ENCODE measurements around the gene ASZ1. TPM values are rescaled to one million over a fixed set of nuclear protein-coding genes. Genes with fewer than 3 reads are reported as not detected.

Gene ASZ1
- total and polyA plus RNA-seq, 2 donors (not counting 1 experiment from before 2014, with no cell fraction given), result not detected

DNA sequence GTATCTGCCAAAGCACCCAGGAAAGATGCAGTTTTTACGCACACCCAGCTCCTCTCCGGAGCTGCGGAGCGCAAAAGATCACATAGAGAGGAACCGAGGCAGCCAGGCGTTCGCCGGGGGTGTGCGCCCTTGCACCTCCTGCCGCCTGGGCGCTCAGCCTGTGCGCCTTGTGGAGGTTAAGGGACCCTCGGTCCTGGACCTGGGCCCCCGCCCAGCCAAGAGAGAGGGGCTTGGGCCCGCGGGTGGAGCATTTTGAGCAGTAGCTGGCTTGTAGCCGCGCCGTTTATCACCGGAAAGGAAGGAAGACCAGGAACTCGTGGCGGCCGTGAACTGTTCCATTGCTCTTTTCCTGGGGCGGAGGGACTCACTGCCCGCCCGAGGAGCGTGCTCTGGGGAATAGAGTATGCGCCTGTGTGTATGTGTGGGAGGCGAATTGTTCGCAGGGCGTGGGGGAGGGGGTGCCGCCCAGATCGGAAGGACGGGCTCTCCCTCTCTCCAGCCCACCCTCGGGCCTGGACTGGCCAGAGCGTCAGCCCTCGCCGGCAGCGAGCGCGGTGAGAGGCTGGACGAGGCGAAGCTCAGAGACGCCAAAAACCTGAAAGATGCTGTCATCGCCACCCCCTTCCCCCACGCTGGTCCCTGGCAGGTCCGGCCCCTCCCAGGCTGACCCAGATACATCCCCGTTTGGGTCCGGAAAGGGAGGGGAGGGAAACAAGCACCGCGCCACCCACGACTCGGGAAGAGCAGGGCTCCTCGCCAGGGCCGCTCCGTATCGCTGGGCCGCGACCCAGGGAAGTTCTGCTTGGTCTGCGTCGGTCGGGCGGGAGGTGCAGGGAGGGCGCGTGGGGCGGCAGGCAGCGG is 103.2 kb downstream of the ASZ1 start:
- ChIA-PET POLR2A (no interaction called here), CTCF (no interaction called here)
- H3K27ac ChIP-seq (ENCODE audit: low read length in 2 of 2), result no peak overlapping the region
- Mint-ChIP-seq H3K4me3 (no peak overlapping the region), H3K27me3 (peaks cover 58% of the 10 kb centered on the region), H3K27ac (no peak overlapping the region), H3K4me1 (peaks cover 2% of the 10 kb centered on the region), H3K9me3 (ENCODE audit: insufficient read depth) (peaks cover 2% of the 10 kb centered on the region)
- H2AFZ ChIP-seq (ENCODE audit: insufficient read depth, low read depth, low read length, poor library complexity, severe bottlenecking), result no peak overlapping the region
- no peaks in the 10 kb centered on the region for H3K36me3 ChIP-seq (replicated peaks in 1 of 2; ENCODE audit: control extremely low read depth in 1 of 2, control insufficient read depth in 1 of 2, extremely low read depth in 1 of 2, insufficient read depth in 2 of 2, low read length in 1 of 2)
- DNase-seq (no peak), ATAC-seq (ENCODE audit: low read depth) (no peak)
- no peak overlapping the region for H3K4me2 ChIP-seq (replicated peaks; ENCODE audit: low read depth, low read length, poor library complexity, severe bottlenecking)
- peaks cover 0 to 43% (median 14%) of the 10 kb centered on the region in 4 experiments for H3K27me3 ChIP-seq (replicated peaks in 1 of 4; ENCODE audit: control extremely low read depth in 1 of 4, control insufficient read depth in 3 of 4, insufficient read depth in 4 of 4, low read length in 3 of 4)
- no peaks in the 10 kb centered on the region for H3K79me2 ChIP-seq (ENCODE audit: control insufficient read depth, insufficient read depth, low read length)
- no peaks in the 10 kb centered on the region for H4K20me1 ChIP-seq (ENCODE audit: control insufficient read depth, insufficient read depth, low read length, poor library complexity, severe bottlenecking)
- intact Hi-C loops (cut with micrococcal nuclease), result no loop called here
- H3K4me3 ChIP-seq (ENCODE audit: control extremely low read depth in 1 of 5, extremely low read depth in 1 of 5, insufficient read depth in 1 of 5, low read depth in 2 of 5, low read length in 4 of 5), result no peak overlapping the region
- 8% methylated on average over 62 of the region's 67 CpGs for WGBS (ENCODE audit: insufficient coverage)
- no peaks in the 10 kb centered on the region for H3K4me1 ChIP-seq (ENCODE audit: control insufficient read depth in 2 of 2, insufficient read depth in 2 of 2, low read length in 2 of 2)
- peaks cover 0 to 12% (median 0%) of the 10 kb centered on the region in 3 donors for H3K9me3 ChIP-seq (ENCODE audit: control extremely low read depth in 1 of 3, control insufficient read depth in 2 of 3, insufficient read depth in 1 of 3, low read length in 2 of 3)
- no peak for TF ChIP-seq EZH2 (IDR thresholded peaks at IDR 0.05; ENCODE audit: borderline replicate concordance, insufficient read depth, low read depth, low read length, poor library complexity, severe bottlenecking)
- TF ChIP-seq, protein P1, sequence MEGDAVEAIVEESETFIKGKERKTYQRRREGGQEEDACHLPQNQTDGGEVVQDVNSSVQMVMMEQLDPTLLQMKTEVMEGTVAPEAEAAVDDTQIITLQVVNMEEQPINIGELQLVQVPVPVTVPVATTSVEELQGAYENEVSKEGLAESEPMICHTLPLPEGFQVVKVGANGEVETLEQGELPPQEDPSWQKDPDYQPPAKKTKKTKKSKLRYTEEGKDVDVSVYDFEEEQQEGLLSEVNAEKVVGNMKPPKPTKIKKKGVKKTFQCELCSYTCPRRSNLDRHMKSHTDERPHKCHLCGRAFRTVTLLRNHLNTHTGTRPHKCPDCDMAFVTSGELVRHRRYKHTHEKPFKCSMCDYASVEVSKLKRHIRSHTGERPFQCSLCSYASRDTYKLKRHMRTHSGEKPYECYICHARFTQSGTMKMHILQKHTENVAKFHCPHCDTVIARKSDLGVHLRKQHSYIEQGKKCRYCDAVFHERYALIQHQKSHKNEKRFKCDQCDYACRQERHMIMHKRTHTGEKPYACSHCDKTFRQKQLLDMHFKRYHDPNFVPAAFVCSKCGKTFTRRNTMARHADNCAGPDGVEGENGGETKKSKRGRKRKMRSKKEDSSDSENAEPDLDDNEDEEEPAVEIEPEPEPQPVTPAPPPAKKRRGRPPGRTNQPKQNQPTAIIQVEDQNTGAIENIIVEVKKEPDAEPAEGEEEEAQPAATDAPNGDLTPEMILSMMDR (IDR thresholded peaks at IDR 0.05), result no peak
- H3K9ac ChIP-seq (ENCODE audit: low read length), result no peak overlapping the region

DNA sequence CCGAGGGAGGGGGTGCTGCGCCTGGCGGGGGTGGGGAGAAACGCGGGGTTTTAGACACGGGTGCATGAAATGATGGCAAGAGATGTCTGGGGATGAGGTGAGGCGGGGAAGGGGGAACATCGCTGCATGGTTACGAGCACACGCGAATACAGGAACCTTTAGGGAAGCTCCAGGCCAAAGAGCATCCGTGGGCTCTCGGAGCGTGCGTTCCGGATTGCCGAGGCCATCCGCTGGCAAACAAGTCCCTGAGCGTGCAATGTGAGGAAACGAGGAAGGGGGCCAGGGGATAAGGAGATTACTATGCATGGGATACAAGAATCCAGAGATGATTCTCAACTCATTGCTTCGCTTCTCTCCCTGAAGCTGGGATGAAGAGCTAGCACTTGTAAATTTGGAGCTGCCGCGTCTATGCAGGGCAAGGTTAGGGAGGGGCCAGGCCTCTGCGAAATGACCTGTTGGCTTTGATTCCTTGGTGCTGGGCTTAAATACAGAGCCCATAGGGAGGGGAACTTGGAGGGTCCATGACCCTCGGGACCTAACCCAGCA is 103.9 kb downstream of the ASZ1 start:
- POLR2A ChIA-PET, result no interaction called here
- Histone ChIP-seq H2AFZ (ENCODE audit: insufficient read depth, low read depth, low read length, poor library complexity, severe bottlenecking) (no peak overlapping the region), H3K79me2 (ENCODE audit: control insufficient read depth, insufficient read depth, low read length) (no peaks in the 10 kb centered on the region), H3K4me1 (ENCODE audit: control insufficient read depth in 2 of 2, insufficient read depth in 2 of 2, low read length in 2 of 2) (no peaks in the 10 kb centered on the region), H3K4me3 (ENCODE audit: control extremely low read depth in 1 of 5, extremely low read depth in 1 of 5, insufficient read depth in 1 of 5, low read depth in 2 of 5, low read length in 4 of 5) (no peak overlapping the region), H4K20me1 (ENCODE audit: control insufficient read depth, insufficient read depth, low read length, poor library complexity, severe bottlenecking) (no peaks in the 10 kb centered on the region), H3K27me3 (replicated peaks in 1 of 4; ENCODE audit: control extremely low read depth in 1 of 4, control insufficient read depth in 3 of 4, insufficient read depth in 4 of 4, low read length in 3 of 4) (peaks cover 0 to 43% (median 14%) of the 10 kb centered on the region in 4 experiments), H3K9me3 (ENCODE audit: control extremely low read depth in 1 of 3, control insufficient read depth in 2 of 3, insufficient read depth in 1 of 3, low read length in 2 of 3) (peaks cover 0 to 12% (median 0%) of the 10 kb centered on the region in 3 donors), H3K9ac (ENCODE audit: low read length) (no peak overlapping the region), H3K27ac (ENCODE audit: low read length in 2 of 2) (no peak overlapping the region), H3K4me2 (replicated peaks; ENCODE audit: low read depth, low read length, poor library complexity, severe bottlenecking) (no peak overlapping the region), H3K36me3 (replicated peaks in 1 of 2; ENCODE audit: control extremely low read depth in 1 of 2, control insufficient read depth in 1 of 2, extremely low read depth in 1 of 2, insufficient read depth in 2 of 2, low read length in 1 of 2) (no peaks in the 10 kb centered on the region)
- DNase-seq (no peak), ATAC-seq (ENCODE audit: low read depth) (no peak)
- Mint-ChIP-seq H3K4me1 (peaks cover 2% of the 10 kb centered on the region), H3K9me3 (ENCODE audit: insufficient read depth) (peaks cover 2% of the 10 kb centered on the region), H3K4me3 (no peak overlapping the region), H3K27me3 (peaks cover 59% of the 10 kb centered on the region), H3K27ac (no peak overlapping the region)
- intact Hi-C loops (cut with micrococcal nuclease), result no loop called here
- no peak for TF ChIP-seq EZH2 (IDR thresholded peaks at IDR 0.05; ENCODE audit: borderline replicate concordance, insufficient read depth, low read depth, low read length, poor library complexity, severe bottlenecking)
- TF ChIP-seq, protein P1 (IDR thresholded peaks at IDR 0.05), result no peak
- 8% methylated on average over 25 of the region's 25 CpGs for WGBS (ENCODE audit: insufficient coverage)
- CTCF ChIA-PET, result interaction anchor here (1.0 kb wide), 1 partner anchor 12 kb away, joined by 3 read pairs; no protein-coding TSS in a partner anchor

Measured in B cell (primary cell).